NCI-H774 (cell line): ENCODE results near the gene PAPPA.

Experiments
- DNase-seq: peaks from one replicate; lab custom pipeline; 2025; lab: John Stamatoyannopoulos, UW

The PAPPA gene

DNA sequence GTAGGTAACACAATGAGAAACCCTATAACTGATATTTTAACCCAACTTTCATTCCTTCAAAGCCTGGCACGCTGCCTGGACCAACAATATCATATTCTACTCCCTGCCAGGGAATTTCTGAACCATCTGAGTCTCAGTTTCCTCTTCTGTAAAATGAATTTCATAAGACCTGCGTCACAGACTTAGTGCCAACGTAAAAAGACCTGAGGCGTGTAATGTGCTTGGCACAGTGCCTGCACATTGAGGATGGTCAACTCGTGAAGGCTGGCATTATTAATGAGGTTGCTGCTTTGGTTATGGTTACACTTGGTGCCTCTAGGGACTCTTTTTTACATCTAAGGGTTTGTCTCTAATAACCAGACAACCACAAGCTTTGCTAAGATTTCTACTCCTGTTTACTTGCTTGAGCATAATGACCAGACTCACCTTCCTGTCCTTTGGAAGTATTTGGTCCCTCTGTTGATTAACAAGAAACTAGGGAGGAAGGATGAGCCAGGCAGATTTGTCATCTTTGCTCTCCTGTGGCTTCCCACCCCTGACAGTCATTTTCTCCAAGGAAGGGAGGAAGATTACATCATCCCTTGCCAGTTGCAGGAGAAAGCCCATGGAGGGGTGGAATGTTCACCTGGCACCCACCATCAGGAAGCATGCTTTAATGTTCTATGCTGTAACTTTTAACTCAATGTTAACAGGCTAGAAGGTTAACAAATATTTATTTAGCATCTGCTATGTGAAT, 79.0 kb downstream of the PAPPA start:
- no peak for DNase-seq

- DNase-seq, result no peak
Measured at GRCh38 chr9:116233160-116233530, 79.6 kb downstream of the PAPPA start.

DNA sequence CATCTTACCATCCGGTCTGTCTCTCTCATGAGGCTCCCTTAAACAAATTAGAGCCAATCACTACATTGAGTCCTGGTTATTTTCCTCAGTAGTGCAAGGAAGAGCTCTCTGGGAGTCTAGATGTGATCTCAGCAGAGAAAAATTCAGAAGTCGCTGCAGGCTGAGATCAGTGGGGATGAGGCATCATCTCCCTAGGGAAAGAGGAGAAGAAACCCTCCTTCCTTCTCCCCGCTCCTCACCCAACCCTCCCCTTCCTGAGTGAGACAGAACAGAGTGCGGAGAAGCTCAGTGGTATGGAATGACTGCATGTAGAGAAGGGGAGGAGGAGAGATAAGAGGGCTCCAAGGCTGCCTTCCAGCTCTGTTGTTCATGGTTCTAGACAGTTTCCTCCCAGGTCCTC, 80.5 kb downstream of the PAPPA start:
- no peak for DNase-seq

DNA sequence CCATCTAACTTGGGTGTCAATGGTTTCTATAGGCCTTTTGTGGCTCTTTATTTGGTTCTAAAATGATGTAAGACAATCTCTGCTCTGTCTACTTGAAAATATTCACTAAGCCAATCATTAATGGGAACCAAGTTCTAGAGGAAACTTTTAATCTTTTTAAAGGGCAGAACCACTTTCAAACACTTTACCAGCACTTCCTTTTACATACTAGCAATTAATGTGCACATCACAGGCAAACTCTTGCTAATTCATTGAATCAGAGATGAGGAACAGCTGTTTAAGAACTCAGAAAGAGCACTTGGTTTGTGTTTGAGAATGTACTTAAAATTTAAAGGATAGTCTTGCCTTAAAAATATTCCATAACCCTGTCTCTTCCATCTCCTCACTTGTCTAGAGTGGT, 83.4 kb downstream of the PAPPA start:
- DNase-seq, result no peak

DNA sequence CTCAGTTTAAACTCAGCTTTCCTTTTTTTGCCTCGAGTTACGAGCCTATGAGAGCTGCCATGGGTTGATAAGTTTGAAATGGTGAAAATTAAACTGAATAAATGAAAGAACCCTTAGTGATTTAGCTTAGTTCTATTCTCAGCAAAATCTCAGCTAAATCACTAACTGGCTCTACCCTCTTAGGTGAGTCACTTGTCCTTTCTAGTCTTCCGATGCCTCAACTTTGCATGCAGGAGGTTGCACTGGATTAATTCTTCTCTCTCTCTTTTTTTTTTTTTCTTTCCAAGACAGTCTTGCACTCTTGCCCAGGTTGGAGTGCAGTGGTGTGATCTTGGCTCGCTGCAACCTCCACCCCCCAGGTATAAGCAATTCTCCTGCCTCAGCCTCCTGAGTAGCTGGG, 83.9 kb downstream of the PAPPA start:
- DNase-seq, result no peak

- no peak for DNase-seq
Measured at GRCh38 chr9:116238225-116238624, 84.6 kb downstream of the PAPPA start.

GRCh38 chr9:116238776-116239340, 85.3 kb downstream of the PAPPA start:
- DNase-seq, result no peak

DNA sequence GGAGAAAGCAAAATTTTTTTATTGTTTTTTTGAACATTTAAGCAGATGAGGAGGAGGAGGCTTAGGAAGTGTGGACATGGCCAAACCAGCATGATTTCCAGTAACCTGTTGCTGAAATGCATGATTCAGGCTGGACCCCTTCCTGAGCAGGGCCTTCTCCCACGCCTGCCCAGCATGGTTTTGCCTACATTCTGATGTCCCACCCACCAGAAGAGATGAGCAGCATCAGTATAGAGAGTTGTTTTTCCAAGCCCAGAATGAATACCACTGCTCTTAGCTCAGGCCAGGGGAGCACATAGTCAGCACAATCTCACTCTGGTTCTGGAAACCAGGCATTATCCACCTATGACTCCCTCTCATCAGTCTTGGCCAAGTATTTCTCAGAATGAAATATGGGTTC, 90.1 kb downstream of the PAPPA start:
- DNase-seq, result no peak

GRCh38 chr9:116247284-116247683, 93.7 kb downstream of the PAPPA start:
- no peak for DNase-seq

DNA sequence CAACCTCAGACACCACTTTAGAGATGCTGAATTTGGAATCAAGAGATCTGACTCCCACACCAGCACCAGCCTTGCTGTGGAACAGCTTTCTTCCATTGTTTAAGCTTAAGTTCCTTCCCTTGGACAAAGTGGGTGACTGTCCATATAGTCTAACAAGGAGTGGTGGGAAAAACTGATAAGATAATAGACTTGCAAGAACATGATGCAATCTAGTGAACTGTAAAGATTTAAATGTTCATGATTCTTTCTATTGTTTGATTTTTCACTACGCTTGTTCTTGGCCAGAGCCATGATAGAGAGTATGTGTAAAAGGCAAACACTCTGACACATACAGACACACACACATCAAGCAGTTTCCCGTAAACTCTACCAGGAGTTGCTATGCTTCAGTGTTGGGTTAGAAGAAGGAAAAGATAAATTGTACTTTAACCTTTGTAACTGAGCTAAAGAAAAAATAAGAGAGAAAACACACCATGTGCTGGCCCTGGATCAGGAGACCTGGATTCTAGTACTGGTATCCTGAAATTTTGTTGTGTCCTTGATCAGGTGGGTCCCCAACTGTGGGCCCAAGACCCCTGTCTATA, 94.3 kb downstream of the PAPPA start:
- DNase-seq, result no peak

- DNase-seq, result no peak
Measured at GRCh38 chr9:116250891-116251290, 97.3 kb downstream of the PAPPA start.

GRCh38 chr9:116251366-116251765, 97.8 kb downstream of the PAPPA start:
- DNase-seq, result no peak

GRCh38 chr9:116260531-116260930, 106.9 kb downstream of the PAPPA start:
- DNase-seq, result no peak

DNA sequence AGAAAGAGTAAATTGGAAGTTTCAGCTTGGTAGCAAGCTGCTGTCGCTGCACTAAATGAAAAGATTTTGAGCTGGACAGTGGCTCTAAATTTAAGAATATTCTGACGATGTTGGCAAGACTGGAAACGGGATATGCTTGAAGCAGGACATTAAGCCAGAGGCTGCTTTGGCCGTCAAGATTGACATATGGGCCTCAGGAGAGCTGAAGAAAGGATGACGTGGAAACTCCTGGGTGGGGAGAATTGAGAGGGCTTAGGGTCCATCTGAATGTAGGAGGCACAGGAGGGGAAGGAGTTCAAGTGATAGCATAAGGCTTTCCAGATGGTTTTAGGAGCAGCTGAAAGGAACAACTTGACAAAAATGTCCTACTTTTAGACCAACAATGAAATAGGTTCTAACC, 108.9 kb downstream of the PAPPA start:
- no peak for DNase-seq

DNA sequence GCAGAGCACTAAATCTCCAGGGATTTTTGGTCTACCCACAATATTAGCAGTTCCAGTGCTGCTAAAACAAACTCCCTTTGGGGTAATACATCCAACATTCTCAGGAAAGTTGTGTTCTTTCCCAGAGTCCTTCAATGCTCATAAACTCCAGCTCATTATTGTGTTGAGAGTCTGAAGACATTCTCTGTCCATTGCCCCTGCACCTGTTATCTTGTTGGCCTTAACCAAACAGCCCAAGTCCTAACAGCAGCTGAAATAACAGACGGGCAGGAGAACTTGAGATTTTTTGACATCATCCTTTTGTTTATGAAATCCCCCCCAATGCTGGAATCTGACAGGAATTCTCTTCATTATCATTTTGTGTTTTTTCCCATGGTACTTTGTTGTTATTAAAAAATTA, 110.8 kb downstream of the PAPPA start:
- DNase-seq, result no peak

- no peak for DNase-seq
Measured at GRCh38 chr9:116267021-116267420, 113.4 kb downstream of the PAPPA start.

DNA sequence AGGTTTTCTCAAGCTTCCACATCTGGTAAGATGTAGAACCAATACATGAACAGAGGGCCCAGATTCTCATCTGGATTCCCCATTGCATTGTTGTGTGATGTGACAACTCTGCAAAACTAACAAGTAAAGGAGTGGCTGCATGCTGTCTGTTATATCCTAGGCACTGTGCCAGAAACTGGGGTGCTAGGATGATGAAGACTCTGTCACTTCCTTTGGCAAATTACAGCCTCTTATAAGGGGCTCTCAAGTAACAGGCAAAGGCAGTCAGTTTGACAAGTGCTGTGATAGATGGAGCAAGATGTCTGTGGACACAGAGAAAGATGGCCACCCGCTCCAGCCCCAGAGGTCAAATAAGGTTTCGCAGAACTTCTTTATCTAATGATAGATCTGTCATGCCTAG, 115.7 kb downstream of the PAPPA start:
- DNase-seq, result no peak

DNA sequence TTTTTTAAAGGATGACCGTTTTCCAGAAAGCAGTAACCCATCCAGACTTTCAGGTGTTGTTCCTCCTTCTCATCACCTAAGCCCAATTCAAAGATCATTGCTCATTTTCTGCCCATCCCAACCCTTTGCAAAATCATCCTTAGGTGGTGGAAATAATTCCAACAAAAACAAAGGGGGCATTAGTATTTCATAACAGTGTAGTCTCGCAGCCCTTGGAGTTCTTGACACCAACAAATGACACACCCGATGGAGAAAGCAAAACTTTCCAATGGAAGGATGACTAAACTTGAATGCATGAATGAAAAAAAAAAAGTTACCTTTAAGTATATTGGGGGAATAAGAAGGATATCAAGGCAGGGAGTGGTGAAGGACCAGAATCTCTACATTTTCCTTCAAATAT, 117.0 kb downstream of the PAPPA start:
- no peak for DNase-seq

- no peak for DNase-seq
Measured at GRCh38 chr9:116271340-116271739, 117.7 kb downstream of the PAPPA start.

GRCh38 chr9:116271991-116272390, 118.4 kb downstream of the PAPPA start:
- no peak for DNase-seq

- no peak for DNase-seq
Measured at GRCh38 chr9:116274293-116274692, 120.7 kb downstream of the PAPPA start.

DNA sequence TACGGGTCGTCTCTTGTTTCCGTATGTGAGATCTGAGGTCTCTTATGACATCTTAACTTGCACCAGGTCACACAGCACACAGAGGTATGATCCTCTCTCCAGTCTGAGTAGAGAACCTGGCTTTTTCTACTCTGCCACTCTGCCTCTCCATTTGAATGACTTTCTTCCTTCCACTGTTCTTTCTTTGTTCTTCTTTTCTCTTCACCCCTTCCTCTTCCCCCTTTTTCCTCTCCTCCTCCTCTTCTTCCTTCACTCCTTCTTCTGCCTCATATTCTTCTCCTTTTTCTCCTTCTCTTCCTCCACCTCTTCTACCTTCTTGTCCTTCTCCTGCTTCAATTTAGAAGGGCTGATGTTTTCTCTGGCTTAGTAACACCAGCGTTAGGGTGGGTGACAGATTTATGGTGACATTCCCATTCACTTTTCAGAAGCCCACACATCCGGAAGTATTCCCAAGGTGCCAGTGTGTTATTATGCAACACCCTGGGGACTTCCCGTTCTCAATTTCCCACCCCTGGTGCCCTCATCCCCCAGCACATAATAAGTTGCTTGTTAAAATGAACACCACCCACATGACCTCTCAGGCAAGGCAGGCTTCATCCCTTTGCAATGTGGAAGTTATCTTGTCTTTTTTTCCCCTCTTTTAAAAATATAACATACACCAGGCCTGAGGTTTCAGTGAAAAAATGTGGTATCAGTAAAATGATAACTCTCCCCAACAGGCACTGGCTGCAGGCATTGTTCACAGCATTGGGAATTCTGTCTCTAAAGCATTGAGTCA, 122.0 kb downstream of the PAPPA start:
- DNase-seq, result no peak

- DNase-seq, result no peak
Measured at GRCh38 chr9:116276196-116276493, 122.6 kb downstream of the PAPPA start.
